Testis (tissue), 2 donors: ENCODE measurements around the gene DDX1.

Experiments
- CTCF ChIP-seq, 3 experiments: fragments of 450-650 bp in 2 of 3; fragments of 200-600 bp in 1 of 3; sonication (generic) in 1 of 3; IDR thresholded peaks; one replicate each; pipeline ENCODE4 v1.5.1; 2016 to 2019; ENCODE audit warnings: antibody characterized with exemption in 3 of 3, mild to moderate bottlenecking in 2 of 3, moderate library complexity in 1 of 3
- POLR2A ChIP-seq: fragments of 450-650 bp; IDR thresholded peaks from one replicate; pipeline ENCODE4 v1.6.1; 2017; ENCODE audit warnings: antibody characterized with exemption, mild to moderate bottlenecking, moderate library complexity

GRCh38 chr2:15653806-15654726 lies 62.4 kb downstream of the DDX1 start:
- no peak for TF ChIP-seq CTCF (IDR thresholded peaks at IDR 0.05)
- TF ChIP-seq POLR2A, result no peak
